ENCODE measurements around the gene SRP14.
A peak's percentile ranks its signal among the peaks of the same experiment; 100 is the strongest.
"Not testable (repeated sequence)": the region's sequence is repeated elsewhere in the genome, so short reads cannot be mapped to it uniquely, and the experiment has no call there.

Gene SRP14

DNA sequence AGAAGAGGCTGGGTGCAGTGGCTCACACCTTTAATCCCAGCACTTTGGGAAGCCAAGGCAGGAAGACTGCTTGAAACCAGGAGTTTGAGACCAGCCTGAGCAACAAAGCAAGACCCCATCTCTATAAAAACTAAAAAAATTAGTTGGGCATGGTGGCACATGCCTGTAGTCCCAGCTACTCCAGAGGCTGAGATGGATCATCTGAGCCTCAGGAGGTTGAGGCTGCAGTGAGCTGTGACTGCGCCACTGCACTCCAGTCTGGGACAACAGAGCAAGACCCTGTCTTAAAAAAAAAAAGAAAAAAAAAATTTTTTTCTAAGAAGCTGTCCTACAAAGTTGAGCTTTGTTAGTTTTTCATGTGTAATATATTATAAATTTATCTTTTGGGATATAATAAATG, 3.8 kb downstream of the SRP14 start:
- DNase-seq (ENCODE audit: low read depth); H3K4me3 ChIP-seq (ENCODE audit: low read depth, low read length): not testable (repeated sequence)

DNA sequence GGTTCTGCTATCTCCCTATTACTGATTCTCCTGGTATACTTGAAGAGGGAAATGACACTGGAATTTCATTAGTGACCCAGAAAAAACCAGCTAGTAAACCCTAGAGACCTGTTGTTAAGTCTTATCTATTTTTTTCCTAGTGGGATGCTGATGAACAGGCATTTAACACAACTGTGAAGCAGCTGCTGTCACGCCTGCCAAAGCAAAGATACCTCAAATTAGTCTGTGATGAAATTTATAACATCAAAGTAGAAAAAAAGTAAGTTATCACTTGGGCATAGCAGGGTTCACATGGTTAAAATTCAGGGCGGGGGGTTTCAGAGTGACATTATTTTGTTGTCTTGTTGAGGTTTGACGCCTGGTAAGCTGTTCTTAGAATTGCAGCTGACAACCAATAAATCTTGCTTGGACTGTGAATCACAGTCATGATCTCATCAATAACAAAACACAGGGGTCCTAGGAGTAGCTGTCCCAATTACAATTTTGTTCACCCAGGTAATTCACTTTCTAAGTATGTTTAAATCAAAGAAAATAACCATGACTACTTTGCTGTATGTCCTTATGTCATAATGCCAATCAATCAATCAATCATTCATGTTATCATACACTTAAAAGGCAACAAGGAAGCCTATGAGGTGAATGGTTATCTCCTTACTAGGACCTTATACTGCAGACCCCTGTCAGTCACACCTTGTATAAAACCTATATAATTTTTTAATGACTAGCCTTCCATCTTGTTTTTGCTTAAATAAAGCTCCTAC, 4.6 kb downstream of the SRP14 start:
- no peak overlapping the region for H3K4me3 ChIP-seq (ENCODE audit: low read depth, low read length)
- no peak for DNase-seq (ENCODE audit: low read depth)

DNA sequence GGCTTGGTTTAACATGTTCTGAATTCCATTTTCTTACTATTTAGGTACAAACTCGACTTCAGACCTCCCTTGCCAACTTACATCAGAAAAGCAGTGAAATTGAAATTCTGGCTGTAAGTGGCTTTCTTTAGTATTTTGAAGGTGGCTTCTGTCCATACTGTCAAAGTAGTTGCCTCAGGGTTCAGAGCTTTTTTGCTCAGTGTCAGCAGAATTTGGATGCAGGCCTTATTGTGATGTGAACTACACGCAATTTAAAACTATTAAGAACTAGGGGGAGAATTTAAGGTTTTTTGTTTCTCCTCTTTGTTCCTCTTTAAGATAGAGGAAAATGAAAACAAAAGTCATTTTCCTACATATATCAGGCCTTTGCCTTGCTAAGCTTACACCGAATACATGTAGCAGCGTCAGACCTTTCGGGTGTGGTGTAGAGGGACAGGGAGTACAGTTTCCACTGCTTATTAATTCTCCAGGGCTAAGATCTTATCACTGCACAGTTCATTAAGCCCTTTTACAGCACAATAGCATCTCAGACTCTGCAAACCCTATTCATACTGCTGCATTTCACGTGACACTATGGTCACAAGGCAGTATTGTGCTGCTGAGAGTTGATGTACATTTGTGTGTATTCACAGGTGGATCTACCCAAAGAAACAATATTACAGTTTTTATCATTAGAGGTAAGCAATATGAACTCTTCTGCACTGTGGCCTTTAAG, 6.7 kb downstream of the SRP14 start:
- no peak for DNase-seq (ENCODE audit: low read depth)
- H3K4me3 ChIP-seq (ENCODE audit: low read depth, low read length): no peak overlapping the region

DNA sequence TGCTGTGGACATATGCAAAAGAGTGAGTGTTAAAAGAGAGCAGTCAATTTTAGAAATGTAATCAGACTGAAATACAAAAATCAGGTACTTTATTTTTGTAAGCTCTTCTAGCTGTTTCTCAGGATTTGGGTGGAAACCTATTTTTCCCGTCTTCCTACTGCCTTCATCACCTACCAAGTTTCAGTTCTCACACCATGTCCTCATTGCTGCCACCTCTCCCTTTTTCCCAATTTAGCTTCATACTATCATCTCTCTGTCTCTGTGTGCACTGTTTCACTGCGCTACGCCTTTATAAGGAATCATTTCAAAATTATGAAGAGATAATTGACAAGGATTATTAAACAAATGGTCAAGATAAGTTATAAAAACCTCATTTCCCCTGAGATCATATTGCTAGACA, 7.7 kb downstream of the SRP14 start:
- H3K4me3 ChIP-seq (ENCODE audit: low read depth, low read length): no peak overlapping the region
- DNase-seq (ENCODE audit: low read depth): no peak

DNA sequence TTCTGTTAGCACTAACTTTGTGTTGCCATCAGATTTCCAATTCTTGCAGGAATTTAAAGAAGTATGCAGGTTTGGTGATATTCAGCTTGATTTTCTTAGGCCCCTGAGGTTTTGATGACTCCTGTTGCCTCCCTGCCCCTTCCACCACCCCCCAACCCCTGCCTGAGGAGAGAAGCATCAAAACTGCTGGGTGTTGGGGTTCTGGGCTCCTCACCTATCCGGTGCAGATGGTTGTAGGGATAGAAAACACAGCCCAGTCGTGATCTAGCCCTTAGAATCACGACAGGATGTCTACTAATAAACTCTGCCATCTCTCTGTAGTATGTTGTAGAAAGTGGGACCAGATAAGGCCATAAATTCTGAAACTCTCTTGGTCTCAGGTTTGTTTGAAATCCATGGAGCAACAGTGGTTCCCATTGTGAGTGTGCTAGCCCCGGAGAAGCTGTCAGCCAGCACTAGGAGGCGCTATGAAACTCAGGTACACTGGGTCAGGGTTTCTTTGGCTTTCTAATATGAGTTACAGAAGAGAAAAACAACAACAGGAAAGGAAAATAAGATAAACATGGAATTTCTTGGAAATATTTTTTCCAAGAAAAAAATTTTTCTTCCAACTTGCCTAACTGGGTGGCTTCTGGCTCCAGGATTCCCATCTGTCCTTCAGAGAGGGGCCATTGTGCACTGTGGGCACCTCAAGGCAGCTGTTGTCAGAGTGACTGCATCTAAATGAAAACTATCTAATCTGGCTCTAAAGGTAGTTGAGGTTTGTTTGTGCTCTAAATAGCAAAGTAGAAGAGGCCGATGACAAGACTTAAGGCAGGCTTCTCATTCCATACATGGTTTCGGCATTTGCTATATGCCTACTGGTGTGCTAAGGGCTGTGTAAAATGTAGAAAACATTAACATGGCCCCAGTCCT, 8.7 kb downstream of the SRP14 start:
- no peak for DNase-seq (ENCODE audit: low read depth)
- no peak overlapping the region for H3K4me3 ChIP-seq (ENCODE audit: low read depth, low read length)

DNA sequence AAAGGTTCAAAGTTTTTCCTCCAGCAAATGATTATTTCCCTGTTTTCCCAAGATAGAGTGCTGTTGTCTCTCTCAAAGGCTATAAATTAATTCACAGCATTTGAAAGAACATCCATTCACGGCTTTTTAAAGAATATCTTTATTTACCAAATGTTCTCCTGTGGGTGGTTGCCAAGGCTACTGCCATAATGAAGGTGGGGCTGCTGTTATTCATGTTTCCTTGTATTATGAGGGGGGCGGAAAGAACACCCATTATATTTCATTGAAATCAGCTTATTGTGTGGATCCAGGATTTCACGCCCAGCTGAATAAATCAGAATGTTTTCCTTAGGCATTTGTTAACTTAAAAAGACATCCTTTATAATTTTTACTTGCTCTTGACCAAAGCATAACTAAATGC, 10.1 kb downstream of the SRP14 start:
- no peak for DNase-seq (ENCODE audit: low read depth)
- no peak overlapping the region for H3K4me3 ChIP-seq (ENCODE audit: low read depth, low read length)

DNA sequence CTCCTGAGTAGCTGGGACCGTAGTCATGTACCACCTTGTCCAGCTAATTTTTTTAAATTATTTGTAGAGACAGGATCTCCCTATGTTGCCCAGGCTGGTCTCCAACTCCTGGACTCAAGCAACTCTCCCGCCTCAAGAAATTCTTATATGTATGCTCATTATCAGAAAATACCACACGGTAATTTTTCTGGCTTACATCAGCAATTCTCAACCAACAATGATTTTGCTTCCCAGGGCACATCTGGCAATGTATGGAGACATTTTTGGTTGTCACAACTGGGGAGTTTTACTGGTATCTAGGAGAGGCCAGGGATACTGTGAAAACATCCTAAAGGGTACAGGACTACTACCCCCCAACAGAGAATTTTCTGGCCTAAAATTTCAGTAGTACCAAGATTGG, 10.8 kb downstream of the SRP14 start:
- no peak for DNase-seq (ENCODE audit: low read depth)
- no peak overlapping the region for H3K4me3 ChIP-seq (ENCODE audit: low read depth, low read length)

DNA sequence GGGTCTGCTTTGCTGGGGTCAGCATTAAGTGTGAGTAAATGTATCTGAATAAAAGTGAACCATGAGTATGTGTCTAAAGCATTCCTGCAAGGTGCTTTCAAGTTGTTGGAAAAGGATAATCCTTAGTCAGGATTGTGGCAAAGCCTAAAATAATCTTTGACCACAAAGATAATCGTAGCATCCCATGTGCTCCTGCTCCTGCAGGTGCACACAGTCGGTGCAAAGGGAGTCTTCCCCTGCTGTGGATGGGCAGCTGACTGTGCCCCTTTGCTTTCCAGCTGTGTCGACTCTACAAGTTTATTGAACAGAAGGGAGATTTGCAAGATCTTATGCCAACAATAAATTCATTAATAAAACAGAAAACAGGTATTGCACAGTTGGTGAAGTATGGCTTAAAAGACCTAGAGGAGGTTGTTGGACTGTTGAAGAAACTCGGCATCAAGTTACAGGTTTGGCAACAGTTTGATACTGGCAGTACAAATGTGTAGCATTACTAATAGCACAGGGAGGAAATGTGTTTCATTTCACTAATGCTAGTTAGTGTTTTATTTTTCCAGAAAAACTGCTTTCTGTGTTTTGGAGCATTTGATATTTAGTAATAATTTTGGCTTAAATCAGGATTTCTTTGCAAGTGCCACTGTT, 22.6 kb downstream of the SRP14 start:
- no peak for DNase-seq (ENCODE audit: low read depth)
- H3K4me3 ChIP-seq (ENCODE audit: low read depth, low read length): no peak overlapping the region

DNA sequence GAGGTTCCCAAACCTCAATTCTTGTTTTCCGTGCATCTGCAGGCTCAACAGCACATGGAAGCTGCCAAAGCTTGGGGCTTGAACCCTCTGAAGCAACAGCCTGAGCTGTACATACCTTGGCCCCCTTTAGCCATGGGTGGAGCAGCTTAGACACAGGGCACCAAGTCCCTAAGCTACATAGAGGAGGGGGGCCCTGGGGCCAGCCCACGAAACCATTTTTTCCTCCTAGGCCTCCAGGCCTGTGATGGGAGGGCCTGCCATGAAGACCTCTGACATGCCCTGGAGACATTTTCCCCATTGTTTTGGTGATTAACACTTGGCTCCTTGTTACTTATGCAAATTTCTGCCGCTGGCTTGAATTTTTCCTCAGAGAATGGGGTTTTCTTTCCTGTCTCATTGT, 24.6 kb downstream of the SRP14 start:
- no peak for DNase-seq (ENCODE audit: low read depth)
- H3K4me3 ChIP-seq (ENCODE audit: low read depth, low read length): no peak overlapping the region

DNA sequence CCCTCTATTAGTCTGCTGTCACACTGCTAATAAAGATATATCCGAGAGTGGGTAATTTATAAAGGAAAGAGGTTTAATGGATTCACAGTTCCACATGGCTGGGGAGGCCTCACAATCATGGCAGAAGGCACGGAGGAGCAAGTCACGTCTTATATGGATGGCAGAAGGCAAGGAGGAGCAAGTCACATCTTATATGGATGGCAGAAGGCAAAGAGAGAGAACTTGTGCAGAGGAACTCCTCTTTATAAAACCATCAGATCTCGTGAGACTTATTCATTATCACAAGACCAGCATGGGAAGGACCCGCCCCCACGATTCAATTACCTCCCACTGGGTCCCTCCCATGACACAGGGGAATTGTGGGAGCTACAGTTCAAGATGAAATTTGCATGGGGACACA, 25.6 kb downstream of the SRP14 start:
- DNase-seq (ENCODE audit: low read depth): not testable (repeated sequence)

DNA sequence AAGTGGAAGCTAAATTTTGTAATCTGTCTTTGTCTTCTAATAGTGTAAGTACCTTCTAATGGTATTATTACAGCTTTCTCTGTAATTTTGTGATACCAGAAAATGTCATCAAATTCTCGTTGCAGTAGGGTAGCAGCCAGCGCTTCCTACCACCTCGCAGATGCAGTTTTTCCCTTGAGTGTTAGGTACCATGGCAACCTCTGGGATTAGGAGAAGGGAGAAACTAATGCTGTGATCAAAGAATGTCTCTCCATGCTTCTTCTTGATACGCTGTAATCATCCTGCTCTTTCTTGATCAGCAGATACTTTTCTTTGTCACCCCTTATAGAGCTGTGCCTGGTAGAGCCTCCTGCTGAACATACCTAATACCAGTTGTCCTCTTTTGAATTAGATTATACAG, 27.7 kb downstream of the SRP14 start:
- H3K4me3 ChIP-seq (ENCODE audit: low read depth, low read length): no peak overlapping the region
- no peak for DNase-seq (ENCODE audit: low read depth)

More for the DNA sequence above, 25.6 kb downstream of the SRP14 start:
- not testable (repeated sequence) for H3K4me3 ChIP-seq (ENCODE audit: low read depth, low read length)

DNA sequence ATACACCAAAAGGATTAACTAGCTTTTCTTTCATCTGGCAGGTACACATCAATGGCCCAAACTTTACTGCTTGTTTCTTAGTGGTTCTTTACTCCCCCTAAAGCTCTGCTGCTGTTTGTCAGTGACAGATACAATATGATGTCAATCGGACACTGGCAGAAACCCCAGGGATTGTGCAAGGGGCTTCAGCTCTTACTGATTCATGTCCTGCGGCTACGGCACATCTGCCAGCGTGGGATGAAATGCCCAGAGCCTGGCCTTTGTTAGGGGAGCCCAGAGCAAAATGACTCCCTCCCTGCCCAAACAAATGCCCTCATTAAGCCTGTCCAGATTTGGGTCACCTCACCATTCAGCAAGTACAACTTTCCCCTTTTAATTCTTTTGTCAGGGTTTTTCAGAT, 28.3 kb downstream of the SRP14 start:
- no peak overlapping the region for H3K4me3 ChIP-seq (ENCODE audit: low read depth, low read length)
- peak; percentile 32 for DNase-seq (ENCODE audit: low read depth)

DNA sequence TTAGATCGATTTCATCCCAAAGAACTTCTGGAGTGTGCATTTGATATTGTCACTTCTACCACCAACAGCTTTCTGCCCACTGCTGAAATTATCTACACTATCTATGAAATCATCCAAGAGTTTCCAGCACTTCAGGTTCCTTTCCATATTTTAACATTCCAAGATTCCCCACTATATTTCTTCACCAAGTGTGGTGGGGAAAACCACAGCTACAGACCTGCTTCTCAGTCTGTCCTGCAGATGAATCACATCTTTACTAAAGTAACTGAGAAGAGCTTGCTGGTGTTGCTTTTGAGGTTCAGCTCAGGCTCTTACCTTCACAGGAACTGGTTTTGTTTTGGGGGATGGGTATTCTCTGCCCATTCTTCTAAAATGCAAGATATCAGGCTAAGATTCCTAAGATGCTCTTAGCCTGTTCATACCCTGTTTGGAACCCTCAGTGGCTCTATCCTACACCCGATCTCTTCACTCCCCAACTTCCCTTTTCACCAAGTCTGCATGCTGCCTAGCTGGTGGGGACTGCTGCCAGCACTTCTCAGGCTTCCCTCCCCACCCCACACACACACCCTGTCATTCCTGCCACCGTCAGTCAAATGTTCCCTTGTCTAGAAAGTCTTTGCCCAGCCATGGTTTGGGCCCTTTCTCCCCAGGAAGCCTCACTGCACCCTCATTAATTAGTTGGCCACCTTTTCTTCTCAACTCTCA, 30.8 kb downstream of the SRP14 start:
- DNase-seq (ENCODE audit: low read depth): no peak
- no peak overlapping the region for H3K4me3 ChIP-seq (ENCODE audit: low read depth, low read length)

DNA sequence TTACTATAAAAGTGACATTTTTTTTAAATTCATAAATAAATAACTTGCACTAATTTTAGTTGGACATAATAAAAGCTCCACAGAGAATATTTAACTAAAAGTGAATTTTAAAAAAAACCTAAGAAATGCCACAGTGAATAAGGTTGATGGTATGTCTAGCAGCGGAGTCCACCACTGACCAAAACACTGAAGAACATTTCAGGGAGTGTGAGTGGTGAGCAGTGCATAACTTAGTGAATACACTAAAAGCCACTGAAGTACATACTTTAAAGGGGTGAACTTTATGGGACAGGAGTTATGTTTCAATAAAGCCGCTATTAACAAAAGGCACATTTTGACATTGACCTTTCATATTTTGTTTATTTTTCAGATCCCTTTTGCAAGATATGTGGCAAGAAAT, 32.3 kb downstream of the SRP14 start:
- peak; percentile 41 for DNase-seq (ENCODE audit: low read depth)

DNA sequence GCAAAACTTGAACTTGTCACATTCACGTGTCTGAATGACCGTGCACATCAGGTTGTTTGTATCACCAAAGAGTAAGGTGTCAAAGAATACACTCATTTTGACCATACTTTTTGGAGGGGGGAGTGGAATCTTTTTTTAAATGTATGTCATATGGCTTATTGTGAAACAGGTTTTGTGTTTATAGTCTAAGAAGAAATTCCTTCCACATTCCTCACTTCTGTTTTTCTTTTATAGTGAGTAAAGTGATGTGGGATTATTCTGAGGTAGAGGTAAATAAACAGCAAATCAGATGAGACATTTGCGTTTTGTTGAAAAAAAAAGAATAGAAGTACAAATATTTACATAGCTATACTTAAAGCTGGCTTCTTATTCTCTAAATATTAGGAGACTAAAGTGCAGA, 33.0 kb downstream of the SRP14 start:
- H3K4me3 ChIP-seq (ENCODE audit: low read depth, low read length): no peak overlapping the region
- no peak for DNase-seq (ENCODE audit: low read depth)

More for the DNA sequence above, 32.3 kb downstream of the SRP14 start:
- H3K4me3 ChIP-seq (ENCODE audit: low read depth, low read length): no peak overlapping the region

DNA sequence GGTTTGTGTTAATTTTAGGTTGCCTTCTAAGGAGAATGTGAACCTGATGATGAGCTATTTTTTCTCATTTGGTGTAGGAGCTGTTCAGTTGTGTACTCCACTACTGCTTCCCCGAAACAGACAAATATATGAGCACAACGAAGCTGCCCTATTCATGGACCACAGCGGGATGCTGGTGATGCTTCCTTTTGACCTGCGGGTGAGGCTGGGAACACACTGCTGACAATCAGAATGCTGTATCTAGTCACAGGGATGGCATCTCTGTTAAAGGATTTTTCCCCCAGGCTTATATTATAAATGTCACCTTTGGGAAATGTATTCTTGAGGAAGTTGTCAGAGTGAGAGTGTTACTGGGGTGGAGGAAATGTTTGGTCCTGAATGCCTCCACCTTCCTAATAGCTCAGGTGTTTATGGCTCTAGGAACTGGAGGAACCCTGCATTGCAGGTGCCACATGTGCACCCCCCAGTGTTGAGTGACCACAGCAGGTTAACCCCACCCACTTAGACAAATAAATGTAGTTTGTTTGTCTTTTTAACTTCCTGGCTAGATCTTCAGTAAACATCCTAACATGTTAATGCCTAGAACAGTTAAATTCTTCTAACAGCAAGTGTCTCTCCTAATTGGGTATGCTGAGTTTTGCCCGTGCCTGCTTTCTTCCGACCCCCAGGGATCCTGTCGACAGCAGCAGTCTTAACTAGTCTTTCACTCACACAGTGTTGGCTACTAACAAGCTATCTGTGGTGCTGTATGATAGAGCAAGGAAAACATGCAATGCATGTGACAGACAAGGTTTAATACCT, 35.7 kb downstream of the SRP14 start:
- DNase-seq (ENCODE audit: low read depth): no peak
- no peak overlapping the region for H3K4me3 ChIP-seq (ENCODE audit: low read depth, low read length)

DNA sequence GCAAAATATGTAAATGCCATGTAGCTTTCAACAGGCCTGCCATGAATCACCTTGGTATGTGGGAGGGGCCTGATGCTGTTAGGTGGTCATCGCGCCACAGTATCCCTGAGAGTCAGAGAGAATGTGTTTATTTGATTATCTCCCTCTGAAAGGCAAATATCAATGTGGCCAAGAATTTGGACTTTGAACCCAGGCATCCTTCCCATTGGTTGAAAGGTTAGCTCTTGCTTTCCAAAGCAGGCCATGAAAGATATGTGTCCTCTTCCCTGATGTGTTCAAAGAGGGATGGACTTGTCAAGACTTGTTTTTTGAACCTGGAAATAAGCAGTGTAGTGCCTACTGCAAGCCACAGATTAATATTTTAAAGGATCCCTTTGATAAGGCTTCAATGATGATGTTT, 36.7 kb downstream of the SRP14 start:
- no peak for DNase-seq (ENCODE audit: low read depth)
- no peak overlapping the region for H3K4me3 ChIP-seq (ENCODE audit: low read depth, low read length)

DNA sequence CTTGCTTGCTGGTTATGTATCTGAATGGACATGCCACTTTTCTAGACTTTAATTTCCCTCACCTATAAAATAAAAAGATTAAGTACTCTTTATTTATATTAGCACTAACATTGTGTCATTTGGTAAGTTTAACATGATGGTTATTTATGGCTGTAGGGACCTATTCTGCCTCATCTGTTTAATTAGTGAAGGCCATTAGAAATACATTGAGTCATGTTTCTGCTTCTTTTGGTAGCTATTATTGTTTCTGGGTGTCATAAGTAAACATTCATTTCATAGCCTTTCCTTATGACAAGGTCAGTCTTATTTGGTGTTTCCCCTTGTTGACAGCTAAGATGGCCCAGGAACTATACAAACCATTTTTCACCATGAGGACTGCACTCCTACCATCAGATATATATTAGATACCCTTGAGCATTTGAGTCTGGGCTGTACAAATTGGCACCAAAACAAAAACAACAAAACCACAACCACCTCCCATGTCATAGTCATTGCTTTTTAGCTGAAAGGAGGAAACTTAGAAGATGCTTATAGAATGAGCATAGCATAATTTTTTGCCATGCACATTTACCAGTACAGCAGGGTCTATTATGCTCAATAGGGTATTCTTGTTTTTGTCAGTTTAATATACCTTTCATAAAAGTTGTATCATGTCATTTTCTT, 39.3 kb downstream of the SRP14 start:
- no peak for DNase-seq (ENCODE audit: low read depth)
- H3K4me3 ChIP-seq (ENCODE audit: low read depth, low read length): no peak overlapping the region

All from skeletal muscle cell (primary cell).